ENCODE results near the gene POR.

- TF ChIP-seq CTCF (IDR thresholded peaks at IDR 0.05; ENCODE audit: low read depth, low read length) (no peak), EZH2phosphoT487 (IDR thresholded peaks at IDR 0.05; ENCODE audit: low read depth) (no peak)
Observed at GRCh38 chr7:75980430-75981202, 65.7 kb downstream of the POR start.
